Panc1 (cell line): ENCODE results near the gene ARHGEF40. TPM values are rescaled to one million over a fixed set of nuclear protein-coding genes. Genes with fewer than 3 reads are reported as not detected.

Source experiments
- ATAC-seq: fragments of 200-7000 bp; cut with Tn5 transposase; 2 replicates; pipeline ENCODE4 v1.9.1; 2020; ENCODE audit warnings: mild to moderate bottlenecking, moderate library complexity
- BruUV-seq: library from RNA; stranded (reverse); fragments of 400-500 nt; replicated peaks from 2 replicates; lab custom pipeline; 2021; lab: Mats Ljungman, UMichigan
- CTCF ChIA-PET: fragments of 300-600 bp; sonication (Branson Sonifier 250); formaldehyde crosslinking; loops from one replicate; lab custom pipeline; 2022; ENCODE audit warnings: antibody characterized with exemption; lab: Charles Lee
- POLR2A ChIA-PET: fragments of 300-600 bp; sonication (Branson Sonifier 250); formaldehyde crosslinking; loops from one replicate; lab custom pipeline; 2022; ENCODE audit warnings: antibody characterized with exemption; lab: Charles Lee
- DNase-seq: peaks from one replicate; pipeline ENCODE4 v3.0.0-alpha.2; 2010; ENCODE audit warnings: low read depth, low spot score
- H3K27ac ChIP-seq: 2 replicates; pipeline ENCODE4 v1.5.1; 2011; ENCODE audit warnings: mild to moderate bottlenecking, low read length, inconsistent platforms
- H3K27me3 ChIP-seq: fragments of 200-500 bp; sonication (Bioruptor generic); 2 replicates; pipeline ENCODE4 v1.6.0; 2014; ENCODE audit warnings: low read length, inconsistent platforms; ENCODE audit not compliant: control insufficient read depth, insufficient read depth
- H3K36me3 ChIP-seq: fragments of 200-500 bp; sonication (Bioruptor generic); 2 replicates; pipeline ENCODE4 v1.5.1; 2014; ENCODE audit warnings: inconsistent platforms, mild to moderate bottlenecking, low read length, moderate library complexity; ENCODE audit not compliant: control insufficient read depth, insufficient read depth
- H3K4me1 ChIP-seq: 2 replicates; pipeline ENCODE4 v1.5.1; 2011; ENCODE audit warnings: inconsistent platforms, mild to moderate bottlenecking, low read length, moderate library complexity; ENCODE audit not compliant: control insufficient read depth, insufficient read depth
- H3K4me3 ChIP-seq, 2 experiments: 2 replicates each; pipeline ENCODE4 v1.5.1; 2011 to 2012; ENCODE audit warnings: low read depth in 2 of 2, low read length in 2 of 2, mild to moderate bottlenecking in 2 of 2, inconsistent platforms in 1 of 2, moderate library complexity in 1 of 2
- H3K9me3 ChIP-seq: fragments of 200-500 bp; sonication (Bioruptor generic); 2 replicates; pipeline ENCODE4 v1.5.1; 2014; ENCODE audit warnings: low read depth, mild to moderate bottlenecking, inconsistent platforms, low read length, moderate library complexity; ENCODE audit not compliant: control insufficient read depth, insufficient read depth
- CTCF ChIP-seq: fragments of 450-650 bp; IDR thresholded peaks from 2 replicates; pipeline ENCODE4 v1.5.1; 2017; ENCODE audit warnings: mild to moderate bottlenecking
- POLR2AphosphoS5 ChIP-seq: IDR thresholded peaks from 2 replicates; pipeline ENCODE4 v1.6.1; 2012; ENCODE audit warnings: mild to moderate bottlenecking, low read depth, low read length, moderate library complexity
- REST ChIP-seq, 2 experiments: IDR thresholded peaks; 2 replicates each; pipeline ENCODE4 v1.6.1; 2011 to 2012; ENCODE audit warnings: low read depth in 2 of 2, control low read depth in 1 of 2, low read length in 1 of 2, mild to moderate bottlenecking in 1 of 2, moderate library complexity in 1 of 2; ENCODE audit not compliant: insufficient read depth in 1 of 2
- SIN3A ChIP-seq: IDR thresholded peaks from 2 replicates; pipeline ENCODE4 v1.6.1; 2012; ENCODE audit warnings: low read depth, mild to moderate bottlenecking, low read length, moderate library complexity, borderline replicate concordance; ENCODE audit not compliant: insufficient read depth
- TCF7L2 ChIP-seq: IDR thresholded peaks from 2 replicates; pipeline ENCODE4 v1.6.1; 2011; ENCODE audit warnings: mild to moderate bottlenecking, low read depth, low read length, inconsistent platforms
- in situ Hi-C: cut with HindIII; loops from 2 replicates; pipeline ENCODE4 v1.10.0; 2016; ENCODE audit warnings: low sequenced_read_pairs, low pct_unique_long_range_greater_than_20kb
- intact Hi-C: fragments of 100-400 bp; cut with micrococcal nuclease; formaldehyde crosslinking; loops from one replicate; pipeline ENCODE4 v1.10.0; 2022; ENCODE audit not compliant: unreplicated experiment
- total RNA-seq: library from RNA; stranded (reverse); gene quantifications from one replicate; pipeline ENCODE4 v1.2.1, GENCODE V29; 2021; ENCODE audit not compliant: unreplicated experiment

Gene ARHGEF40
- total RNA-seq, 1 experiment from 2014 or later: 11.1 TPM

GRCh38 chr14:21071225-21072030 is 1.3 kb downstream of the ARHGEF40 start:
- BruUV-seq: no TSS peak

More at GRCh38 chr14:21071225-21072030, 1.3 kb downstream of the ARHGEF40 start:
- ChIA-PET CTCF (interaction anchor here (0.6 to 2.4 kb wide), 5 partner anchors 21 to 79 kb away, joined by 3 to 12 read pairs (median 10); no protein-coding TSS in a partner anchor), POLR2A (no interaction called here)
- ATAC-seq (peak; percentile 59), DNase-seq (no peak)
- in situ Hi-C loops (no loop called here), intact Hi-C loops (no loop called here)
- no peak for TF ChIP-seq SIN3A
- TF ChIP-seq POLR2AphosphoS5: no peak
- TF ChIP-seq REST (IDR thresholded peaks at IDR 0.05; ENCODE audit: insufficient read depth in 1 of 2, low read depth in 2 of 2, low read length in 1 of 2): no peak
- no peak for TF ChIP-seq CTCF
- no peak for TF ChIP-seq TCF7L2
- Histone ChIP-seq H3K4me1 (peaks cover 7% of the 10 kb centered on the region), H3K27ac (peak overlapping the region; percentile 63), H3K36me3 (no peaks in the 10 kb centered on the region), H3K4me3 (peak overlapping the region; percentile 54 to 65), H3K9me3 (no peaks in the 10 kb centered on the region), H3K27me3 (no peaks in the 10 kb centered on the region)
